T-helper 2 cell (primary cell): ENCODE results near the gene SLAMF6.
"Not testable (repeated sequence)": the region's sequence is repeated elsewhere in the genome, so short reads cannot be mapped to it uniquely, and the experiment has no call there.

Experiments used
- DNase-seq, 5 experiments: peaks; one replicate each; pipeline versions ENCODE4 v3.0.0 to v3.0.0-alpha.2; 2012 to 2022

SLAMF6 gene

DNA sequence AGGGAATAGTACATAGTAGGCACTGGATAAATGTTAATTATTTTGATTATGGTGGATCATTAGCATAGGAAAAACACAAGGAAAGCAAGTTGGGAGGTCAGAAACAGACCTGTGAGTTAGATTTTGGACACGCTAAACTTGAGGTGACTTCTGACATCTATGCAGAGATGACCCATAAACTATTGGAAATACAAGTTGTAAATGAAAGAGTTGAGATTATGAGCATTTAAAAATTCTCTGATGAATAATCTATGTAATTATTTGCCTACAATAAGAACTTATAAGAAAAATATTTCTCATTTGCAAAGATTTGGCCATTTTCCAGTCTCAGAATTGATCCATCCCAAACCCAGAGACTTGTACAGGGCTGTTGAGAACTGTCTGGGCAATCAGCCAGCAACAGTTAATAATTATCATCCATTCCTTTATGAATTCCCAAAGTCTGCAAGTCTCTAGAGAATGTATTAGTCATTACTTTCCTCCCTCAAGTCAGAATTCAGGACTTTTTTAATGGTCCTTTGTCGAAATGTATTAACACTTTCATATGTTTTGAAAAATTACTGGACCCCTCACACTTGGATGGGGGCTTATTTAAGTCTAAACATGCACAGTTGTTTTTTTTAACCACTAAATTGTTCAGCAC lies 19.4 kb upstream of the SLAMF6 start:
- no peak for DNase-seq

DNA sequence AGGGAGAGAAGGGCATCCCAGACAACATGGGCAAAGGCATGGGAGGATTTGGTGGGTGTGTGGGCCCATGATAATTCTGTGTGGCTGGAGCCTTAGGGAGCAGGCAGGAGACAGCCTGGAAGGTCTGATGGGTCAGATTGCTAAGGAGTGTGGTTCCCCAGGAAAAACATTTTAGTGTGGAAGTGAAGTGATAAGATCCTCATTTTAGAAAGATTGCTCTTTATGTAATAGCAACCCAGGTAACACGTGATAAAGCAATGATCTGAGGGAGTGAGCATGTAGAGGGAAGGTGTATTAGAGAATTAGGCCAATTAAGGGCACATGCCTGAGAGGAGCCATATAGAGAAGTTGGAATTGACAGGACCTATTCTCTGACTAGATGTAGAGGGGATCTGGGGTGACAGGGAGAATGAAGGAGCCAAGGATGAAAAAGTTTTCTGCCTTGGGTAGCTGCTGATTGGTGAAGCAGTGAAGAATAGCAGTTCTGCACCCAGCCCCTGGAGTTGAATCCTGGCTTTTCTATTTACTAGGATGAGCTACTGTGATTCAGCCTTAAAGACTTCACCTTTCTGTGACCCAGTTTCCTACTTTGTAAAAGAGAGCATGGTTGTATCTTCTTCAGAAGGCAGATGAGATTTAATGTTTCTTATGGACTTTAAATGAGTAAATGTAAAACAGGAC lies 18.7 kb upstream of the SLAMF6 start:
- no peak for DNase-seq

DNA sequence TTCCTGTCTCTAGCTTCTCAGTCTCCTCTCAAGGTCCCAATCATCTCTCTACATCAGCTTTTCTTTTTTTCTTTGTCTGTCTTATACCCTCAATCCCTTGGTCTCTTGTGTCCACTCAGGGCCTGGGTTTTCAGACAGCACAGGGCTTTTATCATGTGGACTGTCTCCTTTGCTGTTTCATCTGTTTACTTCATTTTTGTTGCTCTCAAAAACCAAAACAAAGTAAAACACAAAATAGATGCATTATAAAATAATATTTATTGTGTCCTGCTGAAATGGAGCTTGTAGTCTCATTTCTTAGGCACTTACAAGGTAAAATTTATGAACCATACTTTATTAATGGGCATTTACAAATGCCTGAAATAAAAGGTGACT lies 17.8 kb upstream of the SLAMF6 start:
- no peak for DNase-seq

DNA sequence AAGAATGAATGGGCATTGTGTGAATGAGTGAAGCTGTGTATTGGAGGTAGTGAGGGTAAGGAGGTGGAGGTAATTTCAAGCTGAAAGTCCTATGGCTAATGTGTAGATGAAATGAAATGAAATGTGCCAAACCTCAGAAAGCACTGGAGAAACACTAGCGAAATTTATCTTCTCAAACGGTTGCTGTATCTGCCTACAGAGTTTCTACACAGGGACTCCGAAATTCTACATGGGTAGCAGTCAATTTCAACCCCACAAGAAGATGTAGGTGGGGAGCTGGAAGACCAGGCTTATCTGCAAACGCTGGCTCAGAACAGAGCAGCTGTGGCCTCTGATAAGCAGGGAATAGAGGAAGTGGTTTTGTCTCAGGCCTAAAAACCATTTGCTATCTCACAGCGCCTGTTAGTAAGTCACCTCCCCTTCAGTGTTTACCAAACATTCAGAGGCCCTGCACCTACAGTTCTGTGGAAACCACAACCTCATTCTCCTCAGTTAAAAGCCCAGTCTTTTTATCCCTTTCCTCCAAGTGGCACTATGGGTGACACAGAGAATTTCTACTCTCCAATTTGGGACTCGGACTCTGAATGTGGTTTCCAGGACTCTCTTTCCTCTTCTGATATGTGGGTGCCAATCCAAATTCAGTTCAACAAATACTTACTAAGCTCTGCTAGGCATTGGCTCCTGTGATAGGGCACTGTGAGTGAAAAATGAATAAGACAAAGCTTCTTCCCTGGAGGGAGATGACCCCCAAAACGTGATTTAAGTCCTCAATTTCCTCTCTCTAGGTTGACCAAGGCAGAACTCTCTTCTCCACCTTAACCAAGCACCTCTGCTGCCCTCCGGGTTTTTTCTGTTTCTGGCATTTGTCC lies 17.2 kb upstream of the SLAMF6 start:
- DNase-seq = peak in 4 of 5 experiments; percentile 27 to 96 (median 55)

DNA sequence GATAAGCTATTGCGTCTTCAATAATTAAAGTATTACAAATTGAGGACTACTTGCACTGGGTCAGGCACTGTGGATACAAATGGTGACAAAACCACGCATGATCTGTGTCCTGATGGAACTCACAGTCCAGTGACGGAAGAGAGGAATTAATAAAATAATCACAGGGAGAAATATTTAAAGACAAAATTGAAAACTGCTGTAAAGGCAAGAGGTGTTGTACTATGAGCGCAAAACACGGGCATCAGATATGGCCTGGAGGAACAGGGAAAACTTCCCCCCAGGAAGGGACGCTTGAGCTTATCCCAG lies 16.6 kb upstream of the SLAMF6 start:
- no peak for DNase-seq

DNA sequence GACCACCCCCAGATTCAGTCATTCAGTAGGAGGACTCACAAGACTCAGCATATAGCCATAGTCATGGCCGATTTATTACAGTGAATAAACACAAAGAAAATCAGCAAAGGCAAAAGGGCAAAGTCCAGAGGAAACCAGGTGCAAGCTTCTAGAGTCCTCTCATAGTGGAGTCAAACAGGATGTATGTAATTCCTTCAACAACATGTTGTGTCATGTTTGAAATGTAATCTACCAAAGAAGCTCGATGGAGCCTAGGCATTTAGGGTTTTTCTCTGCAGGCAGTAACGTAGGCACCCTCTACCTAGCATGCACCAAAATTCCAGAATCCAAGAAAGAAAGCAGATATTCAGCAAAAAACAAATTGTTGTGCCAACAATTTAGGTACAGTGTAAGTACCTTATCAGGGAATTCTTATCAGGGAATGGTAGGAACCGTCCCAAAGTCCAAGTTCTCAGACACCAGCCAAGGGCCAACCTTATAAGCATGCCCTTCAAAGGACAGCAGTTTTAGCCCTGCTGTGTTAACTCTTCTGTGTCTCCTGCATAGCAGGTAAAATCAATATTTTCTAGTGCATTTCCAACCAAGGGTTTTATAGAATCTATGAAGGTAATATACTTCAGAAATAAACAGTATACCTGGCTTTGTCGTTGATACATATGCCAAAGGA lies 16.1 kb upstream of the SLAMF6 start:
- no peak for DNase-seq

DNA sequence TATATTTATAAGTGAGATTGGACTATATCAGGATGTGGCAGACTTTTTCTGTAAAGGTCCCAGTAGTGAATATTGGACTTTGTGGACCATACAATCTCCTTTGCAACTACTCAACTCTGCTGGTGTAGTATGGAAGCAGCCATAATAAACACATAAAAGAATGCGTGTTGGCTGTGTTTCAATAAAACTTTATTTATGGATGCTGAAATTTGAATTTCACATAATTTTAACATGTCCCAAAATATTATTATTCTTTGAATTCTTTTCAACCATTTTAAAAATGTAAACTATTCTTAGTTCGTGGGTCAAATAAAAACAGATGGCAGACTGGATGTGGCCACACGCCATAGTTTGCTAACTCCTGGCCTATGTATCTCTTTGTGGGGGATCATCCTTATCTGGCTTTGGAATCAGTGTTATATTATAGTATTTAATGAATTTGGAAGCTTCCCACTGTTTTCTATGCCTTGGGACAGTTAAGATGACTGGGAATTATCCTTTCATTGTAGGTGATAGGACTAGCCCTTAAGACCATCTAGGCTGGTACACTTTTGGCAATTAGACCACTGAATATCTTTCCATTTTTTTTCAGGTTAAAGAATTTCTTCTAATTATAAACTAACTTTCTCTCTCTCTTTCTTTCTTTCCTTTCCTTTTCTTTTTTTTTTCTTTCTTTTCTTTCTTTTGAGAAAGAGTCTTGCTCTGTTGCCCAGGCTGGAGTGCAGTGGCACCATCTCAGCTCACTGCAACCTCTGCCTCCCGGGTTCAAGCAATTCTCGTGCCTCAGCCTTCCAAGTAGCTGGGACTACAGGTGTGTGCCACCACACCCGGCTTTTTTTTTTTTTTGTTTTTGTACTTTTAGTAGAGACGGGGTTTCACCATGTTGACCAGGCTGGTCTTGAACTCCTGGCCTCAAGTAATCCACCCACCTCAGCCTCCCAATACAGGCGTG lies 14.9 kb upstream of the SLAMF6 start:
- DNase-seq = no peak

DNA sequence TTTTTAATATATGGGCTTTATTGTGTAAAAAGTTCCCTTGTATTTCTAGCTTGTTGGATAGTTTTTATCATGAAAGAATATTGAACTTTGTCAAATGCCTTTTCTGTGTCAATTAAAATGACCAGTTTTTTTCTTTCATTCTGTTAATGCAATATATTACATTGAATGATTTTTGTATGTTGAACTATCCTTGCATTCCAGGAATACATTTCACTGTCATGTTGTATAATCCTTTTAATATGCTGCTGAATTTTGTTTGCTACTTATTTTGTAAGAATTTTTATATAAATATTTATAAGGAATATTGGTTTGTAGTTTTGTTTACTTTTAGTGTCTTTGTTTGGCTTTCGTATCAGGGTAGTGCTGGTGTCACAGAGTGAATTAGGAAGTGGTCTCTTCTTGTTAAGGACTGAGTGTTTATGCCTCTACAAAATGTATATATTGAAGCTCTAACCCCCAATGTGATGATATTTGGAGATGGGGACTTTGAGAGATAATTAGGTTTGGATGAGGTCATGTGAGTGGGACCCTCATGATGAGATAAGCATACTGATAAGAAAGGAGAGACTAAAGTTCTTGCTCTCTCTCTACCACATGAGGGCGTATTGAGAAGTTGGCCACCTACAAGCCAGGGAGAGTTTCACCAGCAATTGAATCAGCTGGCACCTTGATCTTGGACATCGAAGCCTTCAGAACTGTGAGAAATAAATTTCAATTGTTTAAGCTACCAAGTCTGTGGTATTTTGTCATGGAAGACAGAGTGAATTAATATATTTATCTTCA lies 12.0 kb upstream of the SLAMF6 start:
- DNase-seq = no peak

DNA sequence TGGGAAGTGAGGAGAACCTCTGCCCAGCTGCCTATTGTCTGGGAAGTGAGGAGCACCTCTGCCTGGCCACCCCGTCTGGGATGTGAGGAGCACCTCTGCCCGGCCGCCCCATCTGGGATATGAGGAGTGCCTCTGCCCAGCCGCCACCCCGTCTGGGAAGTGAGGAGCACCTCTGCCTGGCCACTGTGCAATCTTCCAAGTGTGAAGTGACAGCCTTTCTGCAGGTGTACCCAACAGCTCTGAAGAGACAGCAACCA lies 9.4 kb upstream of the SLAMF6 start:
- not testable (repeated sequence) for DNase-seq

DNA sequence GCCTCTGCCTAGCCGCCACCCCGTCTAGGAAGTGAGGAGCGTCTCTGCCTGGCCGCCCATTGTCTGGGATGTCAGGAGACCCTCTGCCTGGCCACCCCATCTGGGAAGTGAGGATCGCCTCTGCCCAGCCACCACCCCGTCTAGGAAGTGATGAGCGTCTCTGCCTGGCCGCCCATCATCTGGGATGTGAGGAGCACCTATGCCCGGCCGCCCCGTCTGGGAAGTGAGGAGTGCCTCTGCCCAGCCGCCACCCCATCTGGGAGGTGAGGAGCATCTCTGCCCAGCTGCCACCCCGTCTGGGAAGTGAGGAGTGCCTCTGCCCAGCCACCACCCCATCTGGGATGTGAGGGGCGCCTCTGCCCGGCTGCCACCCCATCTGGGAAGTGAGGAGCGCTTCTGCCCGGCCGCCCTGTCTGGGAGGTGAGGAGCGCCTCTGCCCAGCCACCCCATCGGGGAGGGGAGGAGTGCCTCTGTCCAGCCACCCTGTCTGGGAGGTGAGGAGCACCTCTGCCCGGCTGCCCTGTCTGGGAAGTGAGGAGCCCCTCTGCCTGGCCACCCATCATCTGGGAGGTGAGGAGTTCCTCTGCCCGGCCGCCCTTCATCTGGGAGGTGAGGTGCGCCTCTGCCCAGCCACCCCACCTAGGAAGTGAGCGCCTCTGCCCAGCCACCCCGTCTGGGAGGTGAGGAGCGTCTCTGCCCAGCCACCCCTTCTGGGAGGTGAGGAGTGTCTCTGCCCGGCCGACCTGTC lies 8.9 kb upstream of the SLAMF6 start:
- DNase-seq = not testable (repeated sequence)

DNA sequence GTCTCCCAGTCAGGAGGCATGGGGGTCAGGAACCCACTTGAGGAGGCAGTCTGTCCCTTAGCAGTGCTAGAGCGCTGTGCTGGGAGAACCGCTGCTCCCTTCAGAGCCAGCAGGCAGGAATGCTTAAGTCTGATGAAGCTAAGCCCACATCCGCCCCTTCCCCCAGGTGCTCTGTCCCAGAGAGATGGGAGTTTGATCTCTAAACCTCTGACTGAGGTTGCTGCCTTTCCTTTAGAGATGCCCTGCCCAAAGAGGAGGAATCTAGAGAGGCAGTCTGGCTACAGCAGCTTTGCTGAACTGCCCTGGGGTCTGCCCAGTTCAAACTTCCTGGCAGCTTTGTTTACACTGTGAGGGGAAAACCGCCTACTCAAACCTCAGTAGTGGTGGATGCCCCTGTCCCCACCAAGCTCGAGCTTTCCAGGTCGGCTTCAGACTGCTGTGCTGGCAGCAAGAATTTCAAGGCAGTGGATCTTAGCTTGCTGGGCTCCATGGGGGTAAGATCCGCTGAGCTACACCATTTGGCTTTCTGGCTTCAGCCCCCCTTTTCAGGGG lies 6.4 kb upstream of the SLAMF6 start:
- DNase-seq = not testable (repeated sequence)

DNA sequence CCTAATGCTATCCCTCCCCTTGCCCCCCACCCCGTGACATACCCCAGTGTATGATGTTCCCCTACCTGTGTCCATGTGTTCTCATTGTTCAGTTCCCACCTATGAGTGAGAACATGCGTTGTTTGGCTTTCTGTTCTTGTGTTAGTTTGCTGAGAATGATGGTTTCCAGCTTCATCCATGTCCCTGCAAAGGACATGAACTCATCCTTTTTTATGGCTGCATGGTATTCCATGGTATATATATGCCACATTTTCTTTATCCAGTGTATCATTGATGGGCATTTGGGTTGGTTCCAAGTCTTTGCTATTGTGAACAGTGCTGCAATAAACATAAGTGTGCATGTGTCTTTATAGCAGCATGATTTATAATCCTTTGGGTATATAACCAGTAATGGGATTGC lies 734 bp upstream of the SLAMF6 start:
- DNase-seq = not testable (repeated sequence)

DNA sequence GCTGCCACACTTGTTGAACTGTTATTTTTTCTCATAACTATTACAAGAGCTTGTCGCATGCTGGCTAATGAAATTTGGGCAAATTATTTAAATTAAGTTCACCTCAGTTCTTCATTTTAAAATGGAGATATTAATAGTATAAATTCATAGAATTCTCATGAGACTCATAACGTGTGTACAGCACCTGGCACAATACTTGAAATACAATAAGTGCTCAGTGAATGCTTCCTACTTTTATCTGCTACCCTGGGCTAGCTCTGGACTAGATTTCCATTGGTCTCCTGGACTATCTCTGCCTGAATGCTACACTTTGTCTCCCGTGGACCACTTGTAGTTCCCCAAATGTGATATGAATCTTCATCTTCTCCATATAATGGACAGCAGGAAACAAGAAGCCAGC lies 919 bp downstream of the SLAMF6 start:
- DNase-seq = no peak

DNA sequence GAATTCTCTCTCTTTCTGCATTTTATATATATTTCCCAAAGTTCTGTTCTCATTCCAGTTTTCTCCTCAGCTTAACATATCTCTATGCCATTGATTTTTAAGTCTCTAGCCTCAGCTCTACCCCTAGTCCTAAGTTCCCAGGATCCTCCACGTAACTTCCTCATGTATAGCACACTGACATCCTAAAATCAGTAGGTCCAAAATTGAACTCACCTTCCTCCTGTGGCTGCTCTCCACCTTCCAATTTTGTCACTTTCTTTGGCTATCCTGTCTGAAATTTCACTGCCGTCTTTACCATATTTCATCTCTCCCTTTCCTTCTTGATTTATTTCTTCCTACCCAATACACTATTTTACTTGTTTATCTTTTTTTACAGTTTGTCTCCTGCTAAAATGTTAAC lies 1.5 kb downstream of the SLAMF6 start:
- no peak for DNase-seq

DNA sequence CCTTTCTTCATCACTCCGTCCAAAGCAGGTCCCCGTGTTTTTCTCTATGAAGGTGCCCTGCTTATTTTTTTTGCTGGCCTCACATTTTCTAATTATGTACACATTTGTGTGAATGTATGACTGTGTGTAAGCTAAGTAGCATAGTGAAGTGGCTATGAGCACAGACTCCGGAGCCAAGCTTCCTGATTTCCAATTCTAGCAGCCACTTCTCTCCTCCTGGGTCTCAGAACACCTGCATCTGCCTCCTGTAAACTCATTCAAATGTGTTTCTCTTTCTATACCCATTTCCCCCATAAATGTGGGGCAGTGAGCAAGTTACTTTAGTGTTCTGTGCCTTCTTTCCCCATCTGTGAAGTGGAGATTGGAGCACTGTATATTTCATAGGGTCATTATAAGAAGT lies 2.1 kb downstream of the SLAMF6 start:
- DNase-seq = peak in 1 of 5 experiments; percentile 17

DNA sequence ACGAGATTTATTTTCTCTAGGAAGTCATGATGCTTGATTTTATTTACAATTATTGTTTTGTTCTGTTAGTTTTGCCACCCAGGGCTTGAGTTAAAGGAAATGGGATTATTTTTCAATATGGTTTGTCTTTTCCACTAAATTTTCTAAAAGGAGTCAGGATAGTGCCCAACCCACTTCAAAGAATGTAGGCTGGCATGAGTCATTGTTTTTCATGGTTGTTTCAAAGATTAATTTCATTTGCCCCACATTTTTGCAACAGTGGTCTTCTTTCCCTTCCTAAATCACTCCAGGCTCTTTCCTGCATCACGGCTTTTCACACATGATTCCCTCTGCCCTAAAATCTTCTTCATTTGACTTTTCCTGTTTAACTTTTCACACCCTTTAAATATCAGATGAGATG lies 2.5 kb downstream of the SLAMF6 start:
- no peak for DNase-seq

DNA sequence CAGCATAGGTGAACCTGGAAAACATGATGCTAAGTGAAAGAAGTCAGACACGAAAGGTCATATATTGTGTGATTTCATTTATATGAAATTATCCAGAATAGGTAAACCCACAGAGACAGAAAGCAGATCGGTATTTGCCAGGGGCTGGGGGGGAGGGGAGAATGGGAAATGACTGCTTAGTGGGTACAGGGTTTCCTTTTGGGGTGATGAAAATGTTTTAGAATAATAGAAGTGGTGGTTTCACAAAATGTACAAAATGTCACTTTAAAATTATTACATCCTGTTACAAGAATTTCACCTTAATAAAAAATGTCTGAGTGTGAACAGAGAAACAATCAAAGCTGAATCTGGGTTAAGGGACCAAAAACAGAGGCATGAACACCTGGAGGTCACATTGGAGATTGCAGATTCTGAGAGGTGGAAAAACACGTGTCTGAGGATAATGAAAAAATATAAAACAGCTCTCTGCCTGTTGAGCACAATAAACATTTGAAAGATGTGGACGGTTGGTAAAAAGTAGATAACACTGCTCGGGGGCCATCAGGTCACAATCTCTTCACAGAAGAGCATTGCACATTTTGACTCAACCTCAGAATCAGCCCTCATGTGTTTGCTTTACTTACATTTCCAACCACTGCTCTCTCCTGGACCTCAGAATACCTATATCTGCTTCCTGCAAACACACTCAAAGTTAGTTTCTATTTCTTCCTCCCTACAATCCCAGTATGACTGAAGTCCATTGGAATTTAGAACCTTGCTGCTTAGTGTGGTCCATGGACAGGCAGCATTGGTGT lies 3.2 kb downstream of the SLAMF6 start:
- peak in 1 of 5 experiments; percentile 86 for DNase-seq

DNA sequence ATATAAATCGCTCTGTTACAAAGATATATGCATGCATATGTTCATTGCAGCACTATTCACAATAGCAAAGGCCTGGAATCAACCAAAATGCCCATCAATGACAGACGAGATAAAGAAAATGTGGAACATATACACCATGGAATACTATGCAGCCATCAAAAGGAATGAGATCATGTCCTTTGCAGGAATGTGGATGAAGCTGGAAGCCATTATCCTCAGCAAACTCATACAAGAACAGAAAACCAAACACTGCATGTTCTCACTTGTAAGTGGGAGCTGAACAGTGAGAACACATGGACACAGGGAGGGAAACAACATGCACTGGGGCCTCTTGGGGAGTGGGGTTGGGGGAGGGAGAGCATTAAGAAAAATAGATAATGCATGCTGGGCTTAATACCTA lies 5.5 kb downstream of the SLAMF6 start:
- not testable (repeated sequence) for DNase-seq

DNA sequence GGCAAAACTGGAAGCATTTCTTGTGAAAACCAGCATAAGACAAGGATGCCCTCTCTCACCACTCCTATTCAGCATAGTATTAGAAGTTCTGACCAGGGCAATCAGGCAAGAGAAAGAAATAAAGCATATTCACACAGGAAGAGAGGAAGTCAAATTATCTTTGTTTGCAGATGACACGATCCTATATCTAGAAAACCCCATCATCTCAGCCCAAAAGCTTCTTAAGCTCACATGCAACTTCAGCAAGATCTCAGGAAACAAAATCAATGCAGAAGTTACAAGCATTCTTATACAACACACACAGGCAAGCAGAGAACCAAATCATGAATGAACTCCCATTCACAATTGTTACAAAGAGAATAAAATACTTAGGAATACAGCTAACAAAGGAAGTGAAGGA lies 7.1 kb downstream of the SLAMF6 start:
- not testable (repeated sequence) for DNase-seq

DNA sequence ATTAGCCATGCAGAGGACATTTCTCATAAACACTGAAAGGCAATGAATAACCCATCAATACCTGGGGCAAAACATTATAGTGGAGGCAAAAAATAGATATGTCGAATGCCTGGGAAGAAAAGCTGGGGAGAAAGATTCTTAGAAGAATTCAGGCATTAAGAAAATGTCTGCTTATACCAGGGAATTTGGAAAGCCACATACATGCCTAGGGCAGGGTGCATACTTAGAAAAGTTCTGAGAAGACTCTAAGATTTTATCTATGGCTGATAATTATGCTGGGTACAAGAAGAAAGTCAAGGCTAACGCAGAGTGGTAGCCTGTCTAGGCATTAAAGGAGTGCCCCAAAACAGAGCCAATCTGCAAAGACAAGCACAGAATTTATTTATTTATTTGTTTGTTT lies 18.4 kb downstream of the SLAMF6 start:
- DNase-seq = no peak
